HG03342 (cell line): ENCODE data around the gene DSCAM.

Experiments used
- ATAC-seq: cut with Tn5 transposase; IDR thresholded peaks from one replicate; pipeline ENCODE4 v1.9.1; 2021; ENCODE audit warnings: mild to moderate bottlenecking, moderate library complexity; ENCODE audit not compliant: unreplicated experiment

The DSCAM gene

GRCh38 chr21:40404396-40404800 is 442.6 kb downstream of the DSCAM start:
- ATAC-seq, result no peak

GRCh38 chr21:40402884-40403582 is 443.9 kb downstream of the DSCAM start:
- no peak for ATAC-seq

- no peak for ATAC-seq
Observed at GRCh38 chr21:40395732-40396131, 451.2 kb downstream of the DSCAM start.

GRCh38 chr21:40393066-40393465 is 453.9 kb downstream of the DSCAM start:
- no peak for ATAC-seq

GRCh38 chr21:40388046-40388445 is 458.9 kb downstream of the DSCAM start:
- no peak for ATAC-seq

GRCh38 chr21:40386981-40387747 is 459.8 kb downstream of the DSCAM start:
- ATAC-seq, result no peak

GRCh38 chr21:40386294-40386911 is 460.6 kb downstream of the DSCAM start:
- ATAC-seq, result no peak

- no peak for ATAC-seq
Observed at GRCh38 chr21:40385883-40386282, 461.1 kb downstream of the DSCAM start.

GRCh38 chr21:40383951-40384350 is 463.0 kb downstream of the DSCAM start:
- no peak for ATAC-seq

- ATAC-seq, result no peak
Observed at GRCh38 chr21:40381111-40381510, 465.8 kb downstream of the DSCAM start.

GRCh38 chr21:40379881-40380810 is 466.8 kb downstream of the DSCAM start:
- ATAC-seq, result no peak

- ATAC-seq, result no peak
Observed at GRCh38 chr21:40377135-40377534, 469.8 kb downstream of the DSCAM start.

GRCh38 chr21:40373761-40374160 is 473.2 kb downstream of the DSCAM start:
- ATAC-seq, result no peak

GRCh38 chr21:40372506-40372905 is 474.5 kb downstream of the DSCAM start:
- no peak for ATAC-seq

GRCh38 chr21:40371329-40371728 is 475.6 kb downstream of the DSCAM start:
- ATAC-seq, result no peak

GRCh38 chr21:40356644-40357043 is 490.3 kb downstream of the DSCAM start:
- ATAC-seq, result no peak

- ATAC-seq, result no peak
Observed at GRCh38 chr21:40355076-40355475, 491.9 kb downstream of the DSCAM start.

GRCh38 chr21:40351006-40351405 is 496.0 kb downstream of the DSCAM start:
- no peak for ATAC-seq

GRCh38 chr21:40349591-40349990 is 497.4 kb downstream of the DSCAM start:
- ATAC-seq, result no peak

- no peak for ATAC-seq
Observed at GRCh38 chr21:40345711-40346321, 501.1 kb downstream of the DSCAM start.
